Stomach (tissue), 9 donors: Measurements from ENCODE around the gene IQGAP2. TPM values are rescaled to one million over a fixed set of nuclear protein-coding genes. Genes with fewer than 3 reads are reported as not detected.
A peak's percentile ranks its signal among the peaks of the same experiment; 100 is the strongest.

Source experiments
- DNase-seq, 2 donors: peaks; one replicate each; pipeline versions ENCODE4 v3.0.0 to v3.0.0-alpha.2; 2013 to 2019
- H3K27ac ChIP-seq, 5 donors: fragments of 200-600 bp in 4 of 5; sonication (generic) in 4 of 5; one replicate each; pipeline ENCODE4 v1.5.1; 2013 to 2019; ENCODE audit warnings: mild to moderate bottlenecking in 1 of 5, moderate library complexity in 1 of 5
- H3K27me3 ChIP-seq, 3 donors: fragments of 200-600 bp; sonication (generic); one replicate each; pipeline ENCODE4 v1.5.1; 2017 to 2019; ENCODE audit warnings: mixed run types in 1 of 3
- H3K36me3 ChIP-seq, 4 donors: fragments of 200-600 bp; sonication (generic); 1 replicate in 3 of 4; 2 replicates in 1 of 4; pipeline ENCODE4 v1.5.1; 2016 to 2019
- H3K4me1 ChIP-seq, 4 donors: fragments of 200-600 bp; sonication (generic); one replicate each; pipeline ENCODE4 v1.5.1; 2016 to 2019
- H3K4me3 ChIP-seq, 4 donors: fragments of 200-600 bp; sonication (generic) in 3 of 4; one replicate each; pipeline ENCODE4 v1.5.1; 2016 to 2019; ENCODE audit warnings: mild to moderate bottlenecking in 1 of 4
- H3K9me3 ChIP-seq, 4 donors: fragments of 200-600 bp; sonication (generic); one replicate each; pipeline ENCODE4 v1.5.1; 2016 to 2019
- CTCF ChIP-seq, 7 experiments: fragments of 450-650 bp in 4 of 7; fragments of 200-600 bp in 3 of 7; sonication (generic) in 3 of 7; IDR thresholded peaks; one replicate each; pipeline ENCODE4 v1.5.1; 2016 to 2019; ENCODE audit warnings: antibody characterized with exemption in 7 of 7, control low read depth in 2 of 7, mild to moderate bottlenecking in 1 of 7
- EP300 ChIP-seq: sonication (generic); formaldehyde crosslinking; IDR thresholded peaks from one replicate; pipeline ENCODE4 v1.6.1; 2017; ENCODE audit warnings: antibody characterized with exemption
- POLR2A ChIP-seq, 4 donors: fragments of 450-650 bp; IDR thresholded peaks; one replicate each; pipeline ENCODE4 v1.6.1; 2016; ENCODE audit warnings: antibody characterized with exemption in 4 of 4, control low read depth in 2 of 4, mild to moderate bottlenecking in 1 of 4, moderate library complexity in 1 of 4
- POLR2AphosphoS5 ChIP-seq, 3 donors: sonication (generic); formaldehyde crosslinking; IDR thresholded peaks; one replicate each; pipeline ENCODE4 v1.6.1; 2016; ENCODE audit warnings: antibody characterized with exemption in 3 of 3
- WGBS, 5 donors: extraction: QIAGEN DNeasy Blood & Tissue Kit in 3 of 5; methylation state at CpG; one replicate each; pipeline versions ENCODE4 v1.1.5 to v1.1.7; 2013 to 2018; 5-methylcytosine and 5-hydroxymethylcytosine counted together
- intact Hi-C: fragments of 100-400 bp; cut with DNase I; formaldehyde crosslinking; loops from one replicate; pipeline ENCODE4 v1.15.1; 2023; ENCODE audit warnings: low total_unique reads
- polyA plus RNA-seq, 3 donors: library from polyadenylated mRNA; stranded (reverse); fragments of 200-250 nt; gene quantifications; one replicate each; pipeline ENCODE4 v1.2.3, GENCODE V29; 2013
- total RNA-seq, 5 donors: library from RNA; depleted of rRNA; stranded (reverse); fragments of >200 nt; gene quantifications; one replicate each; pipeline versions ENCODE4 v1.1.0 to v1.2.3, GENCODE V29; 2014 to 2016
- donor health status: healthy with polysubstance abuse.
- donor health status: Bipolar disorder and iron deficiency.
- donor health status: healthy.

IQGAP2 gene
- total and polyA plus RNA-seq, 8 donors: 11.5 to 122 (median 42.1) TPM

GRCh38 chr5:76622973-76623596, 220.0 kb downstream of the IQGAP2 start, which contains the start of gene F2RL2:
TSS of gene F2RL2 (minus strand) at chr5:76623403. CDS start at chr5:76623230, 173 bp downstream.
- WGBS, 5 donors: 33 to 44% (median 40%) methylated on average over 5 to 7 of the region's 7 CpGs
- Histone ChIP-seq H3K4me3 (peak within 1 kb of the TSS in 1 of 4 donors; percentile 10), H3K27me3 (no peaks in the 10 kb centered on the region), H3K4me1 (peaks cover 0 to 11% (median 2%) of the 10 kb centered on the region in 4 donors), H3K27ac (no peak within 1 kb of the TSS), H3K36me3 (peaks cover 0 to 17% (median 10%) of the 10 kb centered on the region in 4 donors), H3K9me3 (no peaks in the 10 kb centered on the region)
- peak in 1 of 3 donors; percentile 19 for TF ChIP-seq POLR2AphosphoS5 (IDR thresholded peaks at IDR 0.05)
- no peak for TF ChIP-seq CTCF (IDR thresholded peaks at IDR 0.05)
- intact Hi-C loops: no loop called here
- peak in 1 of 2 donors; percentile 69 for DNase-seq

- H3K27ac ChIP-seq: no peak overlapping the region
- DNase-seq: peak in 1 of 2 donors; percentile 26
- WGBS, 5 donors: 55 to 65% (median 59%) methylated on average over 8 of the region's 8 CpGs
- peaks cover 0 to 13% (median 10%) of the 10 kb centered on the region in 4 donors for H3K36me3 ChIP-seq
- intact Hi-C loops: no loop called here
- H3K9me3 ChIP-seq: no peaks in the 10 kb centered on the region
- no peaks in the 10 kb centered on the region for H3K27me3 ChIP-seq
- H3K4me3 ChIP-seq: no peak overlapping the region
- peaks cover 0 to 11% (median 2%) of the 10 kb centered on the region in 4 donors for H3K4me1 ChIP-seq
- TF ChIP-seq POLR2A (IDR thresholded peaks at IDR 0.05): no peak
- TF ChIP-seq CTCF (IDR thresholded peaks at IDR 0.05): no peak
- TF ChIP-seq POLR2AphosphoS5 (IDR thresholded peaks at IDR 0.05): no peak
These were observed 222.2 kb downstream of the IQGAP2 start for GRCh38 chr5:76625087-76625815.

- no peaks in the 10 kb centered on the region for H3K9me3 ChIP-seq
- no peaks in the 10 kb centered on the region for H3K27me3 ChIP-seq
- TF ChIP-seq EP300 (no peak), POLR2AphosphoS5 (IDR thresholded peaks at IDR 0.05) (no peak), POLR2A (IDR thresholded peaks at IDR 0.05) (no peak), CTCF (IDR thresholded peaks at IDR 0.05) (no peak)
- H3K36me3 ChIP-seq: peaks cover 0 to 13% (median 10%) of the 10 kb centered on the region in 4 donors
- H3K4me3 ChIP-seq: no peak overlapping the region
- intact Hi-C loops: no loop called here
- DNase-seq: no peak
- no peak overlapping the region for H3K27ac ChIP-seq
- 51 to 80% (median 78%) methylated on average over 3 to 6 of the region's 6 CpGs for WGBS, 5 donors
- H3K4me1 ChIP-seq: peaks cover 0 to 11% (median 2%) of the 10 kb centered on the region in 4 donors
These were observed 223.7 kb downstream of the IQGAP2 start for GRCh38 chr5:76626738-76627137.

- Histone ChIP-seq H3K4me3 (no peak overlapping the region), H3K27me3 (no peaks in the 10 kb centered on the region), H3K36me3 (peaks cover 0 to 5% (median 4%) of the 10 kb centered on the region in 4 donors), H3K9me3 (no peaks in the 10 kb centered on the region), H3K27ac (no peak overlapping the region), H3K4me1 (peaks cover 0 to 13% (median 3%) of the 10 kb centered on the region in 4 donors)
- intact Hi-C loops: no loop called here
- 47 to 99% (median 97%) methylated on average over 4 of the region's 4 CpGs for WGBS, 5 donors
- DNase-seq: no peak
- TF ChIP-seq CTCF (IDR thresholded peaks at IDR 0.05) (no peak), POLR2A (IDR thresholded peaks at IDR 0.05) (no peak)
These were observed 231.6 kb downstream of the IQGAP2 start for GRCh38 chr5:76634661-76635060.
